Activated gamma-delta T cell treated with anti-CD3 and anti-CD28 coated beads, Interleukin-2, amount 50 U/mL, for 16 hours (primary cell): ENCODE measurements around the gene PHACTR3.

Experiments
- DNase-seq: peaks from one replicate; pipeline ENCODE4 v3.0.0-alpha.2; 2020; ENCODE audit warnings: low read depth

Gene PHACTR3

DNA sequence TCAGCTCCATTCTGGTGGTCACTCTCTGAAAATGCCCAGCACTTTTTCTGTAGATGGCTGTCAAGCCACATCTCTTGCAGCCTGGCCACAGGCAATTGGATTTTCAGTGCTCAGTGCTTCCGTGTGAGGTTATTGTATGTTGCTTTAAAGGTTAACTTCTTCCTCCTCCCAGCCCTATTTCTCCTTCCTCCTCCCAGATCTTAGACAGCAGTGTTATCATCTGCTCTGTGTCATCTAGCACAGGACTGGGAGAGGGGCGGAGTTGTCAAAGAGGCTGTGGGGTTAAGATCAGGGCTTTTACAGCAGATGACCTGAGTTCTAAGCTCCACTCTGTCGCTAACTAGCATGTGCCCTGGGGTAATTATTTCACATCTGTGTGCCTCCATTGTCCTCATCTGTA lies 129.0 kb downstream of the PHACTR3 start:
- DNase-seq = no peak

- DNase-seq = no peak
Observed at GRCh38 chr20:59735486-59735885, 131.1 kb downstream of the PHACTR3 start.

- DNase-seq = no peak
Observed at GRCh38 chr20:59735917-59736316, 131.6 kb downstream of the PHACTR3 start.

GRCh38 chr20:59736366-59736765 lies 132.0 kb downstream of the PHACTR3 start:
- DNase-seq = no peak

GRCh38 chr20:59737073-59737666 lies 132.8 kb downstream of the PHACTR3 start:
- no peak for DNase-seq

GRCh38 chr20:59737816-59738215 lies 133.5 kb downstream of the PHACTR3 start:
- no peak for DNase-seq

DNA sequence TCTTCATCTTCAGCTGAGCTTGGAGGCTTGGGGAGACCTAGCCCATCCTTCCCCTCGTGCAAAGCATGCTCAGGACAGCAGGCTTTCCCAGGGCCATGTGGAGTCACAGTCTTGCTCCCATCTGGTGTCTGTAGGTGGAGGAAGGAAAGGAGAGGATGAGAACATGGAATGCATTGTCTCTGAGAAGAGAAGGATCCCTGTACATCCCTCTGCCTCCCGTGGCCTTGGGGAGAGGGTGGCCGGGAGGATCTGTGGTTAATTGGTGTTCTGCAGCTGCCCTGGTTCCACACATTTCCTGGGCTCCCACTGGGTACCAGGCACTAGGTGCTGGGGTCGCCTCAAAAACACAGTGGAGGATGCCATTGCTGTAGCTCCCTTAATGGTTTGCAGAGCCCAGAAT lies 134.5 kb downstream of the PHACTR3 start:
- no peak for DNase-seq

DNA sequence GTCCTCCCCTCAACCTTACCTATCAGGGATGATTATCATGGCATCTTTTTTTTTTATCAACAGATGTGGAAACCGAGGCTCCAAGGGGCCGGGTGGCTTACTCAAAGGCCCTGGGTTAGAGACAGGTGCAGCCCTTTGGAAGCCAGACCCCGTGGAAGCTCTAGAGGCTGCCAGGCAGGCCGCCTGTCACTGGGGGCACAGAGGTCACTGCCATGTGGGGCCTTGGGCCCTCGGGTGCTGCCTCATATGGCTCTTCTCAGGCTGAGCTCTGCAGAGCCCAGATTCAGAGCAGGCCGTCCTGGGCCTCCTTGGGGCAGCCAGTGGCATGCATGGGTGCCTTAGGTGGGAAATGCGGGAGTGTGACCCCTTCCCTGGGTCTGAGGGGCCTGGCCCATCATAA lies 136.3 kb downstream of the PHACTR3 start:
- no peak for DNase-seq

- DNase-seq = no peak
Observed at GRCh38 chr20:59741073-59741472, 136.7 kb downstream of the PHACTR3 start.

DNA sequence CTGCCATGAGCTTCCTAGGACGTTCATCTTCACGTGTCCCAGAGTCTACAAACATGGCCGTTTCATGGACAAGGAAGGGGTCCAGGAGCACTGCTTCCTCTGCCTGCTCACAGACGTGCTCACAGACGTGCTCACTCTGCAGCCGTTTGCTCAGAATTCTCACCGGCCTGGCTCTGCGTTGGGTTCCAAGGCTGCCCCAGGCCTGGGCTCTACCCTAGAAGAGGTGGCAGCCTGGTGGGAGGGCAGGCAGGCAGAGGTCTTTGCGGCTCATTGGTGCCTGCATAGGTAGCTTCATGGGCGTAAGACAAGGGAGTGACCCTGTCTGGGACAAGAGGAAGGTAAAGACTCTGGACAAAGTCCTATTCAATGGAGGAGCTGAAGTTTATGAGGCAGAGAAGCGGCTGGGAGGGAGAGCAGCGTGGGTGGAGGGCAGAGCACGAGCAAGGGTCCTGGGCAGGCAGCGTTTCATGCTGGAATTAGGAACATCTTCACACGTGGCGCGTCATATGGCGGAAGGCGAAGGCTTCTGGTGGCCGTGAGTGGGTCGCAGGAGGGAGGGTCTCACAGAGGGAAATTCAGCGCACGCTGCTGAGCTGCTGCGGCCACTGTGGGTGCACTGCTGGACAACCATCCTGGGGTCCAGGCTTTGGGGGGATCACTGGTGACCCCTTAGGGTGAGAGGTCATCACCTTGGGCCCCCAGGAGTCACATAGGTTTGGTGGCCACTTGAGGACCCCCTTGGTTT lies 138.2 kb downstream of the PHACTR3 start:
- no peak for DNase-seq

DNA sequence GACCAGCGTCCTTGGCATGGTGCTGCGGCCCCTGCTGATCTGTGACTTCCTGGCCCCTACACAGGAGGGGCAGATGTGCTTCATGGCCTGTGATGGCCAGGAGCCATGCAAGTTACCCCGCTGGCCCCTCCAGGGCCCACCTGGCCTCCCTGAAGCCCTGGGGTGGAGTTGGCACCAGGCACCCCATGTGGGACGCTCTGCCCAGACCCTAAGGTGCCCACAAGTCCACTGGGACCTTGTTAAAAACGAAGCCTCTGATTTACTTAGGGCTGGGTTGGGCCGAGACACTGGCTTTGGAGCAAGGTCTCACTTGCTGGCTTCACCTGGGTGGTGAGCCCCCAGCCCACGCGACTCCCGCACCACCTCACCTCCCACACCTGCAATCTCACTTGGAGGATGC lies 139.0 kb downstream of the PHACTR3 start:
- no peak for DNase-seq

- DNase-seq = no peak
Observed at GRCh38 chr20:59743767-59744485, 139.6 kb downstream of the PHACTR3 start.

DNA sequence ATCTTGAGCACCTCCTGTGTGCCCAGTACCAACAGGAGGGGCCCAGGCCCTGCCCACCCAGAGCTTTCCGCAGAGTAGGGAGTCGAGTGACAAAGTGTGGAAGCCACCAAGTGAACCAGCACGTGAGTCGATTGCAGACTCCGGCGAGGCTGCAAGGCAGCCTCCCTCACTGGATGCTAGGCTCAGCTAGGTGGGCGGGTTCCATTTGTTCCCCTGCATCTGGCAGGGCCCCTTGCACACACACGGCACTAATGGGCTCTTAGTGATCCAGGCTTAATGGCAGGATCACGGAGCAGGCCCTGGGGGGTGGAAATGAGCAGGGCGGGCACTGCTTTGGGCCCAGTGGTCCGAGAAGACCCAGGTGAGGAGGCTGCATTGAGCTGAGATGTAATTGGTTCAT lies 140.4 kb downstream of the PHACTR3 start:
- DNase-seq = no peak

GRCh38 chr20:59745201-59745600 lies 140.9 kb downstream of the PHACTR3 start:
- DNase-seq = no peak

- no peak for DNase-seq
Observed at GRCh38 chr20:59745716-59746115, 141.4 kb downstream of the PHACTR3 start.

DNA sequence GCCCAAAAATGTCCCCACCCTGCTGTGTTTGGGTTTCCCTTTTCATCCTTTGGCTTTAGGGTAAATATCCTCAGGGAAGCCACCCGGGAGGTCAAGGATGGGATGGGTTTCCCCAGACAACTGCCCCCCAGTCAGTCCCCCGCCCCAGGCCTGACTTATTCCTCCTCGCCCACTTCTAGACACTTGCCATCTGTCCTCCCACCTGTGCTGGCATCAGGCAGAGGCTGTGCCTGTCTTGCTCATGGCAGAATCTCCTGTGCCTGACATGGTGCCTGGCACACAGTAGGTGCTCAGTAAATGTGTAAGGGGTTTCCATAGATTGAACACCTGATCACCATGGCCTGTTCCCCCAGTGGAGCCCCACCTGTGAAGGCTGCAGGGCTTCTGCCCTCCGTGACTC lies 141.8 kb downstream of the PHACTR3 start:
- DNase-seq = no peak

- DNase-seq = no peak
Observed at GRCh38 chr20:59747671-59748515, 143.6 kb downstream of the PHACTR3 start.

GRCh38 chr20:59748619-59749191 lies 144.4 kb downstream of the PHACTR3 start:
- DNase-seq = no peak

DNA sequence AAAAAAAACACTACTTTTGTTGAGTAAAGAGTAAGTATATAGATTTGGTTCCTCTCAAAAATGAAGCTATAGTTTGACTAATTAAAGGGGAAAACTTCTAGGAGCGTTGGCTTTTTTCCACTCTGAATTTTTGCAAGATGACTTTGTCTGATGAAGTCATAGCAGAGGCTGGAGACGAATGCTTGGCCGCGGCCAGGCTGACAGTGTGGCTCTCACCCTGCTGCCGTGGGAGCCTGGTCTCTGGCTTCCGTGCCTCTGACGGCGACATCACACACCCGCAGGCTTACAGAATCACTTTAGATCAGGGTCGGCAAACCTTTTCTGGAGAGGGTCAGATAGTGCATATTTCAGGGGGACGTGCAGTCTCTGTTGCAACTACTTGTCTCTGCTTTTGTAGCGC lies 145.0 kb downstream of the PHACTR3 start:
- no peak for DNase-seq

- DNase-seq = no peak
Observed at GRCh38 chr20:59750209-59750840, 146.0 kb downstream of the PHACTR3 start.

GRCh38 chr20:59751075-59751711 lies 146.9 kb downstream of the PHACTR3 start:
- no peak for DNase-seq
